ENCODE results near the gene PDE4D. TPM values are rescaled to one million over a fixed set of nuclear protein-coding genes. Genes with fewer than 3 reads are reported as not detected.
A peak's percentile ranks its signal among the peaks of the same experiment; 100 is the strongest.
"Not testable (repeated sequence)": the region's sequence is repeated elsewhere in the genome, so short reads cannot be mapped to it uniquely, and the experiment has no call there.

The PDE4D gene
- total RNA-seq, 1 experiment from 2014 or later = 1.0 TPM

- no peak for DNase-seq (ENCODE audit: low read depth)
Observed at GRCh38 chr5:59711310-59711709, 182.2 kb downstream of the PDE4D start.

- peak; percentile 38 for DNase-seq (ENCODE audit: low read depth)
Observed at GRCh38 chr5:59709846-59710245, 183.7 kb downstream of the PDE4D start.

DNA sequence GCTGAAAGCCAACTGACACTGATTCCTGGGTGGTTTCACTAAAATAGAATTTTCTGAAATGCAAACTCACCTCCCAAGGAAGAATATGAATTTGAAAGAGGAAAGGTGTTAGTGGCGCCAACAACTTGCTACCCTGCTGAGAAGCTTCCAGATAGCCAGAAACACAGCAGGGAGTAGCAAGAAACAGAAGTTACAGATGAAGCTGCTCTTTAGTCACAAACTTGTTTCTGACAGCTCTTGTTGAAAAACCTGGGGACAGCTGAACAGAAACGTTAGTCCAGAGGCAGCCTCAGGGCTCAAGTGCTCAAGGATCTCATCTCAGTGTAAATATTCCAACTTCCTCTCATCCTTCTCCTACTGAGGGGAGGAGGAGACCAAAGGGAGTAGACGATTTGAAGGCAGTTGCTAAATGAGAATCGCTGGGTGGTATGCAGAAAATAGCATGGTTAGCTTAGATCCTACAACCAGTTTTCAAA, 184.1 kb downstream of the PDE4D start:
- DNase-seq (ENCODE audit: low read depth) = no peak

GRCh38 chr5:59704936-59705335, 188.6 kb downstream of the PDE4D start:
- DNase-seq (ENCODE audit: low read depth) = no peak

DNA sequence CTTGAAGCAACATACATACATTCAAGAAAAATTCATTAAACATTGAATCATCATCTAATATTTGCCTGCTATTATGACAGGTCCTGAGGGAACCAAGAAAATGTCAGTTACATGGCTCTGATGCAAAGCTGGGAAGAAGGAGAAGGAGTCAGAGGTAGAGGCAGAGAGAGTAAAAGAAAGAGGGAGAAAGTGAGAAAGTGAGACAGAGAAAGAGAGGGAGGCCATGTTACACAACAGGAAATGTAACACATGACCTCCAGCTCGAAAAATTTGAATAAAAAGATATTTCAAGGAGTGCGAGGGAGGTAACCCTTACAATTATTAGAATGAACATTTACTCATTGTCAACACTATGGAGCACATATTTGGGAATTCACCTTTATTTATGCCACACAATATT, 189.7 kb downstream of the PDE4D start:
- DNase-seq (ENCODE audit: low read depth) = no peak

GRCh38 chr5:59698207-59699178, 195.0 kb downstream of the PDE4D start:
- DNase-seq (ENCODE audit: low read depth) = no peak

DNA sequence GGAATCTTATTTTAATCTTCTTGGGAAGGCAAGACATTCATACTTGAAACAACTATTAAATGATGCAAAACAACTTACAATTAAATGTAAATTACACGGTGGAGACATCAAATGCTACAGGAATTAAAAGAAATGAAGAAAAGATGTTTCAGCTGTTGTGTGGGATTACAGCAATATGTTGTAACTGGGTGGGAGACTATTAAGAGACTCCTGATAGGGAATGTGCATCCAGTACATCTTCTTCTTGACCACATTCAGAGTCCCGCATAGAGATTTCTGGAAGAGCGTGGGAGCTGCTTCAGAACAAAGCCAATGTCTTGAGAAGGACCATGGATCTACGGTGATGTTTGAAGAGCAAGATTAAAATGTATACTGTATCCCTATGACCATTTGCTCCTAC, 199.1 kb downstream of the PDE4D start:
- DNase-seq (ENCODE audit: low read depth) = no peak

DNA sequence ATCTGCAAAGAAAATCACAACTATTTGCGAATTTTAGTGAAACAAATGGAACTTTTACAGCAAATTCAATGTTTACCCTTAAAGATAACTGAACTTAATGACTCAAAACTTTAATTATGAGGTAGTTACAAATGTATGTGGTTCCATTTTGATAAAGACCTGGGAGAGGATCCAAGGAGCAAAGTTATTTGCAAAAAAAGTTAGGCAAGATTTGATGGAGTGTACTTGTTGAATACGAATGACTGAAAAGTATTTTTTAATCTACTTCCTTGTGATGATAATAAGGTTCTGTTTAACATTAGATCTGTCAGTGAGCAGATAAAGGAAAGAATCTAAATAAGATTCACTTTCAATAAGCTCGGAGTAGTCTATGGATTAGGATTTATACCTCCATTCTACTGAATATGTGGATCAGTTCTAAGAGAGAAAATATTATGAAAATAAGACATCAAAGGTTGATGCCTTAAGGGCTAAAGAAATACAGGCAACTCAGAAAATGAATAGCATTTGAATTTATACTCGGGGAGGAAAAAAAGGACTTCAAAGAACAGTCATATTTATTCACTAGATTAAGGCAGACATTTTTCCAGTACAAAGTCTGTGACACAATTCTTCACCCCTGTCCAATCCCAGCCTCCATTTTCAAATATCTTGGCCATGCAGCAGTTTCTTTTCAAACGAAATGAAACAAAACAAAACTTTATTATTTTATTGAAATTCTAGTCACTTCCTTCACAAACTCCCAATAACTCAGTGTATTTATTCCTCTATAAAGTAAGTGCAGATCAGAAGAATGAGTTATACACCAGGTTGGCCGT, 199.8 kb downstream of the PDE4D start:
- DNase-seq (ENCODE audit: low read depth) = no peak

DNA sequence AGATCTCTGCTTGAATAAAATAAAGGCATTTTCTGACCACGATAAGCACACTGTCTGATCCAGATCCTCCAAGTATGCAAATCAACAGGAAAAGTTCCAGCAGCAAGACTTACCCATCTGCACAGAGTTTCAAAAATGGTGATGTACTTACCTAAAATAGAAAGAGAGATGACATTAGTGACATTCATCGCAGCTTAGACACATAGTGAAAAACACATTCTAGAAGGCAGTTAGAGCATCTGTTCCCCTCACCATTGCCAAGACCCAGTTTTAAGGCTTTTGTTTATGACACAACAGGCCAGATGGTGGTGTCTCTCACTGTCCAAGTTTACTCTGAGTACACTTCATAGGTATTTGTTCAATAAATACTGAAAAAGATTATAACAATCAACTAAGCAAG, 207.7 kb downstream of the PDE4D start:
- DNase-seq (ENCODE audit: low read depth) = no peak

DNA sequence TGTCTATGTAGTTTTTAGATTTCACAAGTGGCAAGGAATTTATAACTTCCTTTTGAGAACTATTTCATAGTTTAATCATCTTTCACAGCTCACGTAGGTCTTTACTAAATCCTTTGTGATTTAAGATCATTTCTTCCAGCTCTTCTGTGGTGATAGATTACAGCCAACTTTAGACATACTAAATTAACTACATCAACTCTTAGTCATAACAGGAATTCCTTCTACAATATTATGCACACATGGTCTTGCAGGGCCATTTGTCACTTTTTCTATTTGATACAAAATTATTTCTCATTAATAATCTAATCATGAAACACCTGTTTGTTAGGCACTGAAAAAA, 208.4 kb downstream of the PDE4D start:
- DNase-seq (ENCODE audit: low read depth) = no peak

GRCh38 chr5:59684388-59685190, 208.9 kb downstream of the PDE4D start:
- DNase-seq (ENCODE audit: low read depth) = no peak

- DNase-seq (ENCODE audit: low read depth) = no peak
Observed at GRCh38 chr5:59683311-59683710, 210.2 kb downstream of the PDE4D start.

GRCh38 chr5:59682542-59682941, 211.0 kb downstream of the PDE4D start:
- no peak for DNase-seq (ENCODE audit: low read depth)

DNA sequence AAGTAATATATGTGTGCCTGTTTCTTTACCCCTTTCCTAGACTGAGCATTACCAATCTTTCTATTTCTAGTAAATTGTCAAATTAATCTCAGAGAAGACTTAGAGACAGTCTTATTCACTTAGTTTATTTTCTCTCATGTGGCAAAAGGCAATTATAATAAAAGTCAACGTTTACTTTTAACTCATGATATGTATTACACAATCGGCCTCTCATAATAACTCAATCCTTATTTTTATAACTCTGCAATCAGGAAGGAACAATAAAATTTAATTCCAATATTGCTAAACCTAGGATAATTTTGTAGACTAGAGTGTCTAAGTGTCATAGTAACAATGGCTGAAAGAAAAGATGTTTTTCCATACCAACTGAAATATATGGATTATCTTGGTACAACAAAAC, 214.6 kb downstream of the PDE4D start:
- no peak for DNase-seq (ENCODE audit: low read depth)

- no peak for DNase-seq (ENCODE audit: low read depth)
Observed at GRCh38 chr5:59674763-59675162, 218.8 kb downstream of the PDE4D start.

GRCh38 chr5:59673438-59674058, 220.0 kb downstream of the PDE4D start:
- peak; percentile 52 for DNase-seq (ENCODE audit: low read depth)

DNA sequence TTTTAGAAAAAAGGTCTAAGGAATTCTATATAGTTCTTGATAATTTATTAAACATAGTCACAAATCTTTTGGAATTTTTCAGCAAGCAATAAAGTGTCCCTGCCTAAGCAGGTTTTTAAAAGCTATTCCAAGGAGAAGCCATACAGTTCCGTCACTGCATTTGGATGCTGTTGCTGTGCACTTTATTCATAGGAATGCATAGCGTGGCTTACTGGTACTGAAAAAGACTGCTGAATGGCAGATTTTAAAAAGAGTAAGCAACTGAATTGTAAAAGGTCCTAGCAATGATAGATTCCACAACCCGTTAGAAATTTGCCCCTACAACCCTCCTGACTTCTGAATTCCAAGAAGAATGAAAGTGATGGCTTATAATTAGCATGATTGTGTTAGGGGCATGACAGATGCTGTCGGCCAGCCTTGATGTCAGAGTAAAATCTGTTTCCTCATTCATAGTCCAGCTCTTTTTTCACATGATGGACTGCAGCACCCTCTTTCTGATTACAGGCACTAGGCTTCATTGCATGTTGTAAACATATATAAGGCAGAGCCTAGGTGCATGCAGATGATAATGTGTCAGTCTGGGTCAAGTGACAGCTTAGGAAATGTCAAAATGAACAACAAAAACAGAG, 227.0 kb downstream of the PDE4D start:
- no peak for DNase-seq (ENCODE audit: low read depth)

DNA sequence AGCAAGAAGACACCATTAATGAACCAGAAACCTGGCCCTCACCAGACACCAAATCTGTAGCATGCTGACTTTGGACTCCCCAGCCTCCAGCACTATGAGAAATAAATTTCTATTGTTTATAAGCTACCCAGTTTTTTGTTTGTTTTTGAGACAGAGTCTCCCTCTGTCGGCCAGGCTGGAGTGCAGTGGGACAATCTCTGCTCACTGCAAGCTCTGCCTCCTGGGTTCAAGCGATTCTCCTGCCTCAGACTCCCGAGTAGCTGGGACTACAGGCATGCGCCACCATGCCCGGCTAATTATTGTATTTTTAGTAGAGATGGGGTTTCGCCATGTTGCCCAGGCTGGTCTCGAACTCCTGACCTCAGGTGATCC, 227.7 kb downstream of the PDE4D start:
- DNase-seq (ENCODE audit: low read depth) = not testable (repeated sequence)

- DNase-seq (ENCODE audit: low read depth) = no peak
Observed at GRCh38 chr5:59665086-59665831, 228.3 kb downstream of the PDE4D start.

Data from HT1080 (cell line).